HG03159 (cell line): ENCODE data around the gene CDK5RAP2.
"Not testable (repeated sequence)": the region's sequence is repeated elsewhere in the genome, so short reads cannot be mapped to it uniquely, and the experiment has no call there.

Experiments used
- ATAC-seq: cut with Tn5 transposase; IDR thresholded peaks from one replicate; pipeline ENCODE4 v1.9.1; 2021; ENCODE audit warnings: mild to moderate bottlenecking, moderate library complexity; ENCODE audit not compliant: unreplicated experiment

CDK5RAP2 gene

DNA sequence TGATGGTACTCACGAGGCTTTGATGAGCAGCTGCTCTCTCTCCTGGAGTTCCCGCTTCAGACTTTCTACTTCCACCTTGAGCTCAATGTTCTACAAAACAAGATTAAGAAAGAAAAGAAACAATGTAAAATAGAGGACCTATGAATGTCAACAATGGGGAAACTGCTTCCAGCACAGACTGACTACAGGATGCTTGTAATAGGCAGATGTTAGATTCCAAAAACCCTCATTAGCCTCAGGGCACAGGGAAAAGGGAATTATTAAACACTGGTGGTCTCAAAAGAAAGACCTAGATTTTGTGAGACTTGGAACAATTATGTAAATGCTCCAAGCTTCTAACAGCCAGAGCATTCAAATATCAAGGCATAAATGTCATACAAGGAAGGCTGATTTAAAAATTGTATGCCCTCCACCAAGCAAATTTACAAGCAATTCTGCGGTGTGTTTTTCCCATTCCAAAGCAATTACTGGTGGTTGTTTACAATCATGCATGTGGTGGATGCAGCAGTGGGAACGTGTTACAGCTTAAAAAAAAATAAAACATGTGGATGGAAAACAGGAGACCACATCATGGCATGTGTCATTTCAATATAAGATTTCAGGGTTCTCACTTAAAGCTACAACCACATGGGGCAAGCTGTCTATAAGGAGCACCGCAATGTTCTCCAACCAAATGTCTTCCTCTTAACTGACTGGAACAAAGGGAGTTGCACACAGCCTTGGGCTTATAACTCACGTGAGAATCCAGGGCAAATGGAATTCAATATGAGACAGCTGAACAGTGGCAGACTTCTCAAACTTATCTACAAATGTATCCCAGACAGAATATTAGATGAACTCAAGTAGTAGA, 34.0 kb downstream of the CDK5RAP2 start:
- ATAC-seq = no peak

DNA sequence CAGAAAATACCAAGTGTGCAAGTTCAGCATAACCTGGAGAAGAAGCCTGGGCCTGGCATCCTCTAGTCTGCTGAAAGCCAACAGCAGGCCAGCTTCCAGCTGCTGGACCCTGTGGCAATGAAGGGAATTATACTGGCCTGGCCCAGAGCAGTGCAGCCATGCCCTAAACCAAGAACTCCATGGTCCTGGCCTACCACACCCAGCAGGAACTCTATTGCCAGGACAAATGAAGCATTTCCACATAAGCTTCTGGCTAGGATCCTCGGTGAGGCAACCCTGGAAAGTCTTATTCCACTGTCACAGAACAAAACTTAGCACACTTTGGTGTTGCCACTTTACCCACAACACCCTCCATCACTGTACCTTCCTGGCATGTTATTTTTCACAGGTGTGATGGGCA, 35.5 kb downstream of the CDK5RAP2 start:
- ATAC-seq = no peak

DNA sequence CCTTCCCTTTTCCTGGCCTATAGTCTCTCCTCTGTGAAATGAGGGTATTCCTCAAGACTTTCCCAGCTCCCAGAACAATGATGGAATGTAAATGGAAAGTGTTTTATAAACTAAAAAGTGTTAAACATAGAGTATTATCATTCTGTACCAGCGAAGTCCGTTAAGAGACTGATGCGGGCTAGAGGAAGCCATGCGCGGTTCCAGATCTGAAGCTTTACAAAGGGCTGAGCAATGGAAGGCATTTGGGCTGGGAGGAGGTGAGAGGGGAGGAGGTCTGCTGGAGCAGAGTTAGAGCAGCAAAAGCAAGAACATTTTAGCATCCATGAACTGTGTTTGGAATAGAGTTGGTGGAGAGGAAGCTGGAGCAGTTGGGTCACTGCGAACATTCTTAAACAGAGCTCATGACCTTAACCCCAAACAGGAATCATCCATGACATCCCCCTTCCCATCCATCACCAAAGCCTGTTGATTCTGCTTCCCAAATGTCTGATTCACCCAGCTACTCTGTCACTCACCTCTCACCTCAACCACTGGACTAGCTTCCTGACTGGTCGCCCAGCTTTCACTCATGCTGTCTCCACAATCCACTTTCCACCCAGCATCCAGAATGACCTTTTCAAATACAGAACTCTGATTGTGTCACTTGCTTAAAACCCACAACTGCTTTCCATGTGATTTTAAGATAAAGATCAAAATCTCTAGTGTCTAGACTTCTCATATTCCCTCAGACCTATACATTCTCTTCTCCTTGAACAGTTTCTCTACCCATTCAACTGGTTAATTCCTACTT, 37.1 kb downstream of the CDK5RAP2 start:
- ATAC-seq = no peak

DNA sequence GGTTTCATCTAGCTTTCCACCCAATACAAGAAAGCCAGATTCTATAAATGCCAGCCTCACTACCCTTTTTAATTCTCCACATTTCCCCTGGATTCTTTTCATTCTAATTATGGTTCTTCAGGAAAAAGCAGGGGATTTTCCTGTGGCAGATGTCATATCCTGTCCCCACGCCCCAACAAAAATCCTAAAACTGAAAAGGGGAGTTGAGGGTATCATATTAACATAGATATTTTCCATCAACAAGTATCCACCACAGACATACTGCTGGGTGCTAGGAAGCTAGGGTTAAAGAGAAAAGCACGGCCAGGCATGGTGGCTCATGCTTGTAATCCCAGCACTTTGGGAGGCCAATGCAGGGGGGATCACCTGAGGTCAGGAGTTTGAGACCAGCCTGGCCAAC, 38.0 kb downstream of the CDK5RAP2 start:
- ATAC-seq = no peak

DNA sequence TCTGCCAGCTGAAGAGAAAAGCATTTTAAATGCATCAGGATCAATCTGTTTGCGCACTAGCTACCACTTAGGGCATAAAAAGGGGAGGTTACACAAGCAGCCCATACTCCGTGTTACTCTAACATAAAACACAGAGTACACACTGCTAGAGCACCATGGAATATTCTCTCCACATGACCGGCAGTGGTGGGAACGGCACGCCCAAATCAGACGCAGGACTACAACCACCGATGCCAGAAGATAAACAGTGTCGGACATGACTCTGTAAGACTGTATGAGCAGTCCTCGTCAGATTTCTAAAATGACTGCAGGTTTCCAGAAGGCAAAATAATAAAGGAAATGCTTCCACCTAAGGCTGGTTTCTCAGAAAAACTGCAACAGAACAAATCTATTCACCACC, 40.0 kb downstream of the CDK5RAP2 start:
- no peak for ATAC-seq

DNA sequence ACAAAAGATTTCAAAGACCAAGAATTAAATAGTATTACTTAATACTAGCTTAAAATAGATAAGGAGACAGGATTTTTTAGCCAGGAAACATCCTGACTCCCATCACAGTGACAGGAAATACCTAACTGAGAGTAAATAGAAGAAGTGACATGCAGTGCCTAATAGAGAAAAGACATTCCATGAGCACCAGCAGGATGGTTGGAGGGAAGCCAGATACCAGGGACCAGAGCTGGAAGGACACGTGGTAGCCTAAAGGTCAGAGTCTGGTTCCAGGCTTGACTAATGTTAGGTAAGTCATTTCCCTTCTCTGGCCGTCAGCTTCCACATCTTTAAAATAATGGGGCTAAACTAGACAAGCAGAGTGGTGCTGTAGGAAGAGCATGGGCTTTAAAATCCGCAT, 41.6 kb downstream of the CDK5RAP2 start:
- no peak for ATAC-seq

DNA sequence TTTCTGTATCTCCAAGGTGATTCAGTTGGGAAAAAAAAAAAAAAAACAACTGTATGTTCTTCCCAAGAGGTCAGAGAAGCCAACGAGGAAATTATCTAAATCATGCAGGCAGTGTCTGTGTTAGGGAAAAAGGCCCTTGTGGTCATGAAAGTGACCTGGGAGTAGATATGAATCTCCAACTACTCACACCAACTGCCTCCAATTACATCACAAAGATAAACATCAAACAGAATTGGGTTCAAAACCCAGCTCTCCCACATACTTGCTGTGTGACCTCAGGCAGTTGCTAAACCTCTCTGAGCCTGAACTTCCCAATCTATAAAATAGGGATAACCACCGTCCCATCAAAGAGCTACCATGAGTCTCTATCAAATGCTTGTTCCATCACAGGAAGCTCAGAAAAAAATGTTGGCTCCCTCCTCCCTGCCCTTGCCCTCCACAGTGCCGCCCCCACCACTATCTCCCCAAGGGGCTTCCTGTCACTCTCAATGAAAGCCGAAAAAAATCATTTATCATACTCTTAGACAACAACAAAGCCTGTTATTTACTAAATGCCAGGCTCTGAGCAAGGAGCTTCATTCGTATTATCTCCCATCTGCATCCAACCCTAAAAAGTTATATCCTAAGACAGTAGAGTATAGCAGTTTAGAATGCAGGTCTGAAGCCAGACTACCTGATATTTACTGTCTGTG, 42.9 kb downstream of the CDK5RAP2 start:
- no peak for ATAC-seq

DNA sequence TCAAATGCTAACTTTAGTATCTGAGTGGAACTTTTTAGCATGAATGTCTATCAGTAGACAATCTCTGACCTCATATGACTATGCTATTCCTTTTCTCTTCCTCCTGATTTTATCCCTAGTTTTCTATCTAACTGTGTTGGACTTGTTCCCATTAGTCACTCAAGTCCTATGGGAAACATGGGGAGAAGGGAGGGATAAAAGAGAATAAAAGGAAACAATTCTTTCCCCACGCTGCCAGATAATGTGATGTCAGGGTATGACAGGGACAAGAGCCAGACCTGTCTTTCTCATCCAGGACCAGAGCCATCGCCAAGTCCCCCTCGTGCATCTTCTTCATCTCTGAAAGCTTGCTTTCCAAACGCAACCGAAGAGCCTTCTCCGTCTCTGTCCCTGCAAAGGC, 43.9 kb downstream of the CDK5RAP2 start:
- no peak for ATAC-seq

DNA sequence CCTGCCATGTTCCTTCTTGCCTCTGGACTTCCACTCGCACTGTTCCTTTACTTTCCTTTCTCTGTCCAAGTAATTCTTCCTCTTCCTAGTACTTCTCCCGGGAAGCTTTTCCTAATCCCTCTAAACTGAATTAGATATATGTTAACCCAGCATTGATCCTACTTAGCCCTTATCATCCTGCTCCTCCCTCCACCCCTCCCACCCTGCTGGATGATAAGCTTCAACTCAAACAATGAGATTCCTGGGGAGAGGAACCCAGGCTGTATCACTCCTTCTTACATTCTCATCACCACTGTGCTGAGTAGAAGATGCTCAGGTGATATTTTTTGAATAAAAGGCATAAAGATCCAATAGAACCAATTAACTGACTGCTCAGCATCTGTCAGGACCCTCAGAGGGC, 45.7 kb downstream of the CDK5RAP2 start:
- ATAC-seq = no peak

DNA sequence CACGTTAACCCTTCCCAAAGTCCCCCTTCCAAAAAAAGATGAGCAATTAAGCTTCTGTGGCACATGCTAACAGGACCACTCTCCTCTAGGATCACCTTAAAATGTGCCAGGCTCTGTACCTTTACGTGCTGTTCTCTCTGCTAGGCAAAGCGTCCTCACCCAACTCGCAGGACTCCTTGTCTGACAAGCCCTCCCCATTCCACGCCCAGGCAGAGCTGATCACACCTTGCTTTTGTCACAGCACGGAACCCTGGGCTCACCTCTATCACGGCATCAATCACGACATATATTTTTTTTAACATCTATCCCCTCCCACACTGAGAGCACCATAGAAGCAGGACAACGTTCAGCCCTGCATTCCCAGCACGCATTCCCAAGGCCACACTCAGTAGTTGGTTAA, 47.1 kb downstream of the CDK5RAP2 start:
- ATAC-seq = no peak

DNA sequence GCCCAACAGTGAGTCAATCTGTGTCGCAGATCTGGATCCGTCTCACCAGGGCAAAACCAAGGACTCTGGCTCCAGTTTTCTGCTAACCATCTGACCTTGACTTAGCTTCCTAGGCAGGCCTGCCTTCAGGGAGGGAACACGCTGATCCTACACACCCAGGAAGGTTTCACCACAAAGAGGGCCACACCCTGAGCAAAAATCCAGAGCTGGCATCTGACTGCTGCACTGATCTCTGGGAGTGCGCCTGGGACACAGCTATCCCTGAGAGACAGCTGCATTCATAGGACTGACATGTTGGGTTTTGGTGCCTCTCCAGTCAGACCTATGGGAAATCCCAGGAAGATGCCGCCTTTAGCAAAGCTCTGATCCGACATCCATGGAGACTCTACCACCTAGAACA, 47.5 kb downstream of the CDK5RAP2 start:
- no peak for ATAC-seq

DNA sequence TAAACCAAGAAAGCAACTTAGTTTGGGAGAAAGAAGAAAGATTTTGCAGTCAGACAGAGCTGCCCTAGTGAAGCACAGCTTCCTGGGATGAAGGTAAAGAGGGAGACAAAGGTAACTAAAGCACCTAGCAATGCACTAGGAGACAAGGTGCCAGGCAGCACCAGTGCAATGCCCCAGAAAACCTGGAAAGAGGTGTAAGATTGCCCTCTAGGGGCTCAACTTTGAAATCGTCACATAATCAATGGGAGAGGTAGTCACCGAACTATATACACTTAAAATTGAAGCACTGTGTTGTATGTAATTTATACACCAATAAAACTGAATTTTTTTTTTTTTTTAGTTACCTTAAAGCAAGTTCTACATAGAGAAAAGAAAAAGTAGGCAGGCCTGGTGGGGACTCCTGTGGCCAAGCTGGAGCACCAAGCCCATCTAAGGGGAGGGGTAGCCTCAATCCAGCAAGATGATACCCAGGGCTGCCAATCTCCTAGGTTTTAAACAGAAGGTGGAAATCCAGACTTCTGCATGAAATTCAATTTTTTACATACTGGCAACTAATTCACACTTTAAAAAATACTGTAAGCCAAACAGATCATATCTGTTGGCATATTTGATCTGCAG, 48.2 kb downstream of the CDK5RAP2 start:
- ATAC-seq = no peak

DNA sequence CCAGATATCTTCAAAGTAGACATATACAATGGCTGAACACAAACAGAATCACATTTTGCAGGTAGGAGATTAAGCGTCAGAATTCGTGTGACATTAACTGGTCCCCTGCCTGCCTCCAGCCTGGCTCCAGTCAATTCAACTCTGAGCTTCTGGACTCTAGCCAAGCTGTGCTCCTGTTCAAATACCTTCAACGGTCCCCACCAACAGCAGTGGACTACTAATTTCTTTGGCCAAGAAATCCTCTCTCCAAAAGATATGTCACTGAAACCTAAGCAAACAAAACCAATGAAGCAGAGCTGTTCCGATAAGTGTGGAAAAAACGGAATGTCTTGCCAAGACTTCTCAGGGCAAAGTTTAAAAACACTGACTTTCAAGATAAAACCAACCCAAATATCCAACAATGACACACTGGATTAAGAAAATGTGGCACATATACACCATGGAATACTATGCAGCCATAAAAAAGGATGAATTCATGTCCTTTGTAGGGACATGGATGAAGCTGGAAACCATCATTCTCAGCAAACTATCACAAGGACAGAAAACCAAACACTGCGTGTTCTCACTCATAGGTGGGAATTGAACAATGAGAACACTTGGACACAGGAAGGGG, 49.6 kb downstream of the CDK5RAP2 start:
- not testable (repeated sequence) for ATAC-seq

DNA sequence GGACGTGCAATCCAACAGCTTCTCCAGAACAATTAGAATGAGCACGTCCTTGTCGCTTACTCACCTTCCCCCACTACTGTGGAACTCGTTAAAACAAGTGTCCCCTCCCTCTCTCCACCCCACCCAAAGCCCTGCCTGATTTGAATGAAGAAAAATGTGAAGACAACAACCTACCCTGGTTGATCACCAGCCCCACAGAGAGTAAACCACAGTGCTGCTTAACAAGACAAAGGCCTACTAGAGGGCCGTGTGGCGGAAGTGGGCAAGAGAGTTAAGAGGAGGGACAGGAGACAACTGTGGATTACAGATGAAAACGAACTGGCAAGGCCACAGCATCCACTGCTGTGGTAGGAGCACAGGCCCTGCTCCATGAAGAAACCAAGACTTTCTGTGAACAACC, 51.1 kb downstream of the CDK5RAP2 start:
- ATAC-seq = no peak

DNA sequence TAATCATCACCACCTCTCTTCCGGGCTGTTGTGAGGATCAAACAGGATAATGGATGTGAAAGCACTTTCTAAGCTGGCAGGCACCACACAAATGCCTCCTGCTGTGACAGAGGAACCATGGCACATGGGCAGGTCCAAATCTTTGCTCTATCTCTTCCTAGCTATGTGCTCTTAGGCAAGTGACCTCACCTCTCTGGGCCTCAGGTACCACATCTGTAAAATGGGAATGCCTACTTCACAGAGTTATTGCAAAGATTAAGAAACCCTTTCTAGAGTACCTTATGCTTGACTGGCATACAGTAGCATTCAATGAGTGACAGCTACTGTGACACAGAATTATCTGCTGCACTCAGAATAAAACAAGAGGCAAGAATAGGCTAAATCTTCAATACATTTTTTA, 51.6 kb downstream of the CDK5RAP2 start:
- ATAC-seq = no peak

DNA sequence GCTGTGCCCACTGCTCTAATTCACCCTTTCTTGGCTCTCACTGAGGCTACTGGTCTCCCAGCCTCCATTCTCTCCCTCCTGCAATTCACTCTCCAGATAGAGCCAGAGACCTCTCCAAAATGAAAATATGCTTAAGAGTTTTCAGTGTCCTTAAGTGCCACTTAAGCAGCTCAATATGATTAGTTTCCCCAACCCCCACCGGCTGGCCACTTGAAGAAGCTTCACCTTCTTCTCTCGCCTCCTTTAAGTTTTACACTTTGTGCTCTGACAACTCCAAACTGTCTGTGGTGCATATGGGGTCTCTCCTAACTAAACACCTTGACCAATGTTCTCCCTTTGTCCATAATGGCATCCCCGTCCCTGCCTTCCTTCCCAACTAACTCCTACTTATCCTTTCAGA, 53.4 kb downstream of the CDK5RAP2 start:
- no peak for ATAC-seq

DNA sequence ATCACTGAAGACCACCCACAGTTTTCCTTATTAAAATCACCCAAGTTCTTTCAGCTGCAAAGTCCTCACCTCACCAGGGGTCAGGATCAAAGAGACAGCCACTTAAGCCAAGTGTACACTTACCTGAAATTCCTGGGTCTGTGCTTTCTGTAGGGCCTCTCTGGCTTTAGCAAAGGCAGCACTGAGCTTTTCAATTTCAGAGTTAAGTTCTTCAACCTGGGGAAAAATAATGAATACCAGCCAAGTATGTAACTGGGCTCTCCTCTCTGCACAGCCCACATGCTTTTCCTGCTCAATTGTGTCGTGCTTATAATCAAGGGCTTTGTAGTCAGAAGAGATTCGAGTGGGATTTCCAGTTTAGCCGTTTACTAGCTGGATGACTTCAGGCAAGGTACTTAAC, 55.1 kb downstream of the CDK5RAP2 start:
- ATAC-seq = no peak

DNA sequence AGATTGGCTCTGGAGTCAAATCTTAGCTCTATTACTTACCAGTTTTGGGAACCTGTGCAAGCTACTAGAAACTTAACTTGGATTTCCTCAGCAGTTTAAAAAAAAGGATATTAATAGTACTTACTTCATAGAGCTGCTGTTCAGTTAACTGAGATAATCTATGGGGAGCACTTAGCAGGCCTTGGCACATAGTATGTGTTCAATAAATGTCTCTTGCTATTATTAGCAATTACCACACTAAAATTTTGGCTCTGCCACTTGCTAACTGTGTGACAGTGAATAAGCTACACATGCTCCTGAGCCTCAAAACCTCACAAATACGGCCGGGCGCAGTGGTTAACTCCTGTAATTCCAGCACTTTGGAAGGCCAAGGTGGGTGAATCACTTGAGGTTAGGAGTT, 55.9 kb downstream of the CDK5RAP2 start:
- no peak for ATAC-seq

DNA sequence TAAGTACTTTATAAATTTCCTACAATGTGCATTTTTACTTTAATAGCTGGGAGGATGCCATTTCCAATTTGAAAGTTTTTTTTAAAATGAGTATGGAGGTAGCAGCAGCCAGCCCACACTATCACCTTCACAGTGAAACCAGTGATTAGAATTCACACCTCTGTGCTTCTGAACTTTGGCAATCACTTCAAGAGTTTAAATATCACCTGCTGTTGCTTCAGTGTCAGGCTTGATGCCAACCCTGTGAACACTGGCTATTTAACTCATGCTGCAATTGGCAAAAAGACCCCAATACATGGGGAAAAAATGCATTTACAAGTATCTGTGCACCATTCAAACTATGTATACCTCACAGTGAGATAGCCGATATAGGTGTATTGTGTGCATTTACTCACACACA, 57.4 kb downstream of the CDK5RAP2 start:
- no peak for ATAC-seq

DNA sequence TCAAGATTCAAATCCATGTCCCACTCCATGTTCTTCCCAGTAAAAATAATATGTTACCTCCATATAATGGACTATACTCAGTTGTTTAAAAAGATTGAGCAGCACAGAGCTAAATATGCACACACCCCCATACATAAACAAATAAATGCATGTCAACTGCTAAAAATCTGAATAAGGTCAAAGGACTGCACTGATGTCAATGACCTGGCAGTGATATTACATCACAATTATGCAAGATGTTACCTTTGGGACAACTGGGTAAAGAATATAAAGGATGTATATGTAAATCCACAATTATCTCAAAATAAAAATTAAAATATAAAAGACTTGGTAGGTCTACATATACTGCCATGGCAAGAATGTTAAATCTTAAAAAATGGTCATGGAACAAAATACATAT, 57.9 kb downstream of the CDK5RAP2 start:
- no peak for ATAC-seq

DNA sequence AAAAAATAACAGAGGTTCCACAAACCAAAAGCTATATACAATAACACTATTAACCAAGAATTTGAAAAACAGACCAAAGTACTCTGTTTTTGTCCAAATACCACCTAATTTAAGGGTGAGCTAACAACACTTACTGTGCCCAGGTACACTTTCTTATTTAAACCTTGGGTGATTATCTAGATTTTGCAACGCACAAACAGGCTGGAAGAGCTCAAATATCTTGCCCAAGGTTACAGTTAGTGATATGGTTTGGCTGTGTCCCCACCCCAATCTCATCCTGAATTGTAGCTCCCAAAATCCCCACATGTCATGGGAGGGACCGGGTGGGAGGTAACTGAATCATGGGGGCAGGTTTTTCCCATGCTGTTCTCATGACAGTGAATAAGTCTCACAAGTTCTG, 58.9 kb downstream of the CDK5RAP2 start:
- no peak for ATAC-seq
